K562 (cell line): Measurements from ENCODE around the gene ORC4. TPM values are rescaled to one million over a fixed set of nuclear protein-coding genes. Genes with fewer than 3 reads are reported as not detected.

Experiments
- ATAC-seq: fragments of 200-7000 bp; cut with Tn5 transposase; 3 replicates; pipeline ENCODE4 v1.9.1; 2020; ENCODE audit warnings: moderate library complexity
- BruUV-seq: library from RNA; stranded (reverse); fragments of 400-500 nt; replicated peaks from 2 replicates; lab custom pipeline; 2021; lab: Mats Ljungman, UMichigan
- CTCF ChIA-PET: fragments of 300-600 bp; formaldehyde crosslinking; extraction: SDS; loops from one replicate; lab custom pipeline; 2021; ENCODE audit warnings: low intra/inter-chr PET ratio; lab: Yijun Ruan, JAX
- POLR2A ChIA-PET: fragments of 300-600, 350-650 bp; sonication (Branson Sonifier 250); formaldehyde crosslinking; extraction: SDS; loops from one replicate; lab custom pipeline; 2021; ENCODE audit warnings: antibody characterized with exemption, inconsistent platforms; lab: Yijun Ruan, JAX
- DNase-seq, 4 experiments: peaks; one replicate each; pipeline versions ENCODE4 v3.0.0 to v3.0.0-alpha.2; 2011 to 2018; ENCODE audit warnings: low spot score in 3 of 4, mixed read lengths in 3 of 4; ENCODE audit errors: extremely low read depth in 1 of 4
- FAIRE-seq: peaks from 2 replicates; lab custom pipeline; 2011; peaks lifted over from hg19 to GRCh38; lab: Jason Lieb, UNC
- H2AFZ ChIP-seq: 2 replicates; pipeline ENCODE4 v1.6.0; 2011; ENCODE audit warnings: low read depth, low read length, control low read depth, inconsistent platforms
- H3K27ac ChIP-seq: fragments of 200-600 bp; 3 replicates; pipeline ENCODE4 v1.8.0; 2011; ENCODE audit warnings: low read depth, mild to moderate bottlenecking, control low read depth, inconsistent platforms, low read length, moderate library complexity, mixed read lengths; ENCODE audit errors: extremely low read depth
- H3K27me3 ChIP-seq, 2 experiments: fragments of 300-600 bp in 1 of 2; 2 replicates in 1 of 2; 3 replicates in 1 of 2; pipeline versions ENCODE4 v1.6.0 to v1.8.0; 2011; ENCODE audit warnings: inconsistent platforms in 2 of 2, low read length in 2 of 2, mild to moderate bottlenecking in 1 of 2, mixed read lengths in 1 of 2, moderate library complexity in 1 of 2; ENCODE audit not compliant: control insufficient read depth in 2 of 2, insufficient read depth in 2 of 2
- H3K36me3 ChIP-seq: fragments of 300-600 bp; 3 replicates; pipeline ENCODE4 v1.8.0; 2011; ENCODE audit warnings: mild to moderate bottlenecking, low read length, inconsistent platforms; ENCODE audit not compliant: control insufficient read depth, insufficient read depth
- H3K4me1 ChIP-seq, 2 experiments: fragments of 200-600 bp in 1 of 2; replicated peaks in 1 of 2; 2 replicates in 1 of 2; 3 replicates in 1 of 2; pipeline versions ENCODE4 v1.5.1 to v1.8.0; 2011; ENCODE audit warnings: inconsistent platforms in 2 of 2, low read length in 2 of 2, mild to moderate bottlenecking in 1 of 2, mixed read lengths in 1 of 2, moderate library complexity in 1 of 2; ENCODE audit not compliant: control insufficient read depth in 2 of 2, insufficient read depth in 2 of 2
- H3K4me2 ChIP-seq: 2 replicates; pipeline ENCODE4 v1.6.1; 2011; ENCODE audit warnings: low read length, control low read depth, inconsistent platforms, mixed read lengths; ENCODE audit not compliant: insufficient read depth
- H3K4me3 ChIP-seq: fragments of 200-600 bp; sonication (generic), shearing (Covaris generic); 2 replicates; pipeline ENCODE4 v1.5.1; 2016; ENCODE audit warnings: control low read depth, inconsistent platforms
- H3K79me2 ChIP-seq: fragments of 200-600 bp; 3 replicates; pipeline ENCODE4 v1.8.0; 2011; ENCODE audit warnings: low read length, inconsistent platforms; ENCODE audit not compliant: control insufficient read depth, insufficient read depth
- H3K9ac ChIP-seq, 2 experiments: 2 replicates each; pipeline versions ENCODE4 v1.6.0 to v1.6.1; 2011; ENCODE audit warnings: low read depth in 2 of 2, low read length in 2 of 2, control low read depth in 1 of 2, inconsistent platforms in 1 of 2, mild to moderate bottlenecking in 1 of 2, mixed read lengths in 1 of 2; ENCODE audit not compliant: insufficient read depth in 1 of 2
- H3K9me1 ChIP-seq: one replicate; pipeline ENCODE4 v1.6.0; 2011; ENCODE audit warnings: inconsistent platforms, mild to moderate bottlenecking, low read length, moderate library complexity; ENCODE audit not compliant: control insufficient read depth, insufficient read depth
- H3K9me3 ChIP-seq: replicated peaks from 2 replicates; pipeline ENCODE4 v1.5.1; 2011; ENCODE audit warnings: low read depth, low read length, inconsistent platforms; ENCODE audit not compliant: control insufficient read depth, insufficient read depth
- H4K20me1 ChIP-seq: replicated peaks from 2 replicates; pipeline ENCODE4 v1.6.1; 2011; ENCODE audit warnings: low read length, inconsistent platforms, mixed read lengths; ENCODE audit not compliant: control insufficient read depth, insufficient read depth
- E2F8 ChIP-seq: fragments of 450-650 bp; IDR thresholded peaks from 2 replicates; pipeline ENCODE4 v1.7.1; 2018; ENCODE audit warnings: mild to moderate bottlenecking, low read depth; ENCODE audit not compliant: partially characterized antibody
- ETV5 ChIP-seq: sonication (generic); formaldehyde crosslinking; IDR thresholded peaks from 2 replicates; pipeline ENCODE4 v1.4.0; 2020; ENCODE audit warnings: low read depth, mild to moderate bottlenecking, missing genetic modification reagents
- FOXJ3 ChIP-seq: sonication (generic); formaldehyde crosslinking; IDR thresholded peaks from 2 replicates; pipeline ENCODE4 v1.4.0; 2020; ENCODE audit warnings: mild to moderate bottlenecking, missing genetic modification reagents
- FOXP4 ChIP-seq: sonication (generic); formaldehyde crosslinking; IDR thresholded peaks from 2 replicates; pipeline ENCODE4 v1.8.0; 2022; ENCODE audit warnings: mild to moderate bottlenecking, missing genetic modification reagents, borderline replicate concordance
- HDAC3 ChIP-seq: fragments of 450-650 bp; IDR thresholded peaks from 2 replicates; pipeline ENCODE4 v1.6.1; 2018; ENCODE audit warnings: borderline replicate concordance, mild to moderate bottlenecking, moderate library complexity; ENCODE audit not compliant: partially characterized antibody
- MLX ChIP-seq, 2 experiments: fragments of 450-650 bp in 1 of 2; sonication (generic) in 1 of 2; formaldehyde crosslinking; conservative IDR thresholded peaks; 2 replicates each; pipeline versions ENCODE4 v1.4.0 to v1.8.1; 2020 to 2022; ENCODE audit warnings: mild to moderate bottlenecking in 1 of 2, missing genetic modification reagents in 1 of 2
- NCOA2 ChIP-seq, 2 experiments: fragments of 450-650 bp; IDR thresholded peaks; 2 replicates each; pipeline ENCODE4 v1.6.1; 2018; ENCODE audit warnings: mild to moderate bottlenecking in 2 of 2, moderate library complexity in 1 of 2; ENCODE audit not compliant: partially characterized antibody in 2 of 2
- NELFE ChIP-seq: IDR thresholded peaks from 2 replicates; pipeline ENCODE4 v1.6.1; 2011; ENCODE audit warnings: mild to moderate bottlenecking; ENCODE audit not compliant: insufficient read depth, insufficient read length
- PHF8 ChIP-seq: fragments of 200-600 bp; sonication (generic); IDR thresholded peaks from 2 replicates; pipeline ENCODE4 v1.6.1; 2012; ENCODE audit warnings: mixed run types, mild to moderate bottlenecking, inconsistent platforms, low read length, moderate library complexity, borderline replicate concordance
- RBFOX2 ChIP-seq: fragments of 200-400 bp; formaldehyde crosslinking; IDR thresholded peaks from 2 replicates; pipeline ENCODE4 v1.6.1; 2017; ENCODE audit warnings: low read depth, mild to moderate bottlenecking, low read length, moderate library complexity
- TOE1 ChIP-seq, 2 experiments: fragments of 450-650 bp in 1 of 2; sonication (generic) in 1 of 2; formaldehyde crosslinking in 1 of 2; IDR thresholded peaks; 2 replicates each; pipeline versions ENCODE4 v1.7.1 to v1.8.0; 2016 to 2022; ENCODE audit warnings: borderline replicate concordance in 2 of 2, mild to moderate bottlenecking in 2 of 2, antibody characterized with exemption in 1 of 2, inconsistent platforms in 1 of 2, low read depth in 1 of 2, missing genetic modification reagents in 1 of 2, moderate library complexity in 1 of 2
- ZNF146 ChIP-seq: IDR thresholded peaks from one replicate; pipeline ENCODE4 v1.6.1; 2018; ENCODE audit warnings: missing compliant biosample characterization; ENCODE audit not compliant: unreplicated experiment
- ZNF280B ChIP-seq: fragments of 250-450 bp; sonication (Bioruptor Pico); IDR thresholded peaks from 2 replicates; pipeline ENCODE4 v1.5.1; 2021; ENCODE audit warnings: mild to moderate bottlenecking
- ZNF57 ChIP-seq: fragments of 450-650 bp; formaldehyde crosslinking; IDR thresholded peaks from 2 replicates; pipeline ENCODE4 v1.4.0; 2020; ENCODE audit warnings: mild to moderate bottlenecking, moderate library complexity
- ZNF584 ChIP-seq: fragments of 200-800 bp; sonication (Bioruptor generic); IDR thresholded peaks from 2 replicates; pipeline ENCODE4 v1.6.1; 2016; ENCODE audit warnings: low read depth, mild to moderate bottlenecking, missing genetic modification characterization, missing compliant biosample characterization
- WGBS: fragments of 100-300 bp; shearing (Covaris generic); methylation state at CpG from one replicate; pipeline ENCODE4 v1.1.6; 2016; ENCODE audit warnings: low coverage, mixed read lengths; ENCODE audit not compliant: insufficient coverage; ENCODE audit errors: missing lambda C conversion rate; 5-methylcytosine and 5-hydroxymethylcytosine counted together
- in situ Hi-C: fragments of 300-500 bp; cut with MboI; formaldehyde crosslinking; loops from 4 replicates; pipeline ENCODE4 v1.15.0; 2018; ENCODE audit warnings: inconsistent platforms, mixed read lengths
- intact Hi-C: fragments of 100-400 bp; cut with micrococcal nuclease; formaldehyde crosslinking; loops from 2 replicates; pipeline ENCODE4 v1.14.2; 2022
- polyA plus RNA-seq, 8 experiments: library from polyadenylated mRNA; depleted of rRNA in 4 of 8; stranded (reverse) in 5 of 8; unstranded in 3 of 8; fragments of >200 nt; fragmentation: Nextera tagmentation in 2 of 8; fragmentation: Illumina TruSeq in 1 of 8; extraction: Ambion mirVana in 2 of 8; extraction: Trizol in 1 of 8; gene quantifications; 2 replicates each; pipeline versions ENCODE4 v1.2.1 to v1.2.3, GENCODE V29; 2011 to 2014; ENCODE audit warnings: inconsistent platforms in 1 of 8, missing spikeins in 1 of 8
- total RNA-seq, 7 experiments: library from RNA; depleted of rRNA in 6 of 7; stranded (reverse); fragments of >200 nt in 6 of 7; fragmentation: Illumina TruSeq in 2 of 7; extraction: Trizol in 2 of 7; gene quantifications; 2 replicates each; pipeline versions ENCODE4 v1.2.1 to v1.2.3, GENCODE V29; 2011 to 2021; ENCODE audit warnings: low replicate concordance in 1 of 7

The ORC4 gene
- total and polyA plus RNA-seq, 9 of the 15 experiments (the other 6 are each of a cell fraction or from before 2014, with no cell fraction given): 58.6 to 100 (median 70.5) TPM

GRCh38 chr2:147977679-147978078, 42.9 kb downstream of the ORC4 start:
- no peak for ATAC-seq
- WGBS: 89% methylated on average over 3 of the region's 3 CpGs
- in situ Hi-C loops: no loop called here
- H3K4me1 ChIP-seq: no peaks in the 10 kb centered on the region; a peak in 1 of 5 replicates
- H3K27me3 ChIP-seq: no peaks in the 10 kb centered on the region
- CTCF ChIA-PET: no interaction called here
- no peak overlapping the region for H2AFZ ChIP-seq
- H3K36me3 ChIP-seq: peaks cover 10% of the 10 kb centered on the region; the same call in 2 of the 3 replicates
- H4K20me1 ChIP-seq: no peaks in the 10 kb centered on the region
- no peak for FAIRE-seq
- no peak for DNase-seq
- H3K79me2 ChIP-seq: peaks cover 59% of the 10 kb centered on the region
- H3K4me2 ChIP-seq: no peak overlapping the region
- POLR2A ChIA-PET: no interaction called here
- H3K9ac ChIP-seq: no peak overlapping the region
- intact Hi-C loops: no loop called here
- no peak overlapping the region for H3K27ac ChIP-seq
- BruUV-seq: no TSS peak
- no peaks in the 10 kb centered on the region for H3K9me1 ChIP-seq
- H3K9me3 ChIP-seq: no peaks in the 10 kb centered on the region
- H3K4me3 ChIP-seq: no peak overlapping the region
- TF ChIP-seq TOE1 (IDR thresholded peaks at IDR 0.05; ENCODE audit: borderline replicate concordance): no peak
- TF ChIP-seq TOE1 (CRISPR knock-in tag; IDR thresholded peaks at IDR 0.05; ENCODE audit: borderline replicate concordance, low read depth): no peak
- no peak for TF ChIP-seq ETV5 (CRISPR knock-in tag)
- no peak for TF ChIP-seq E2F8
- no peak for TF ChIP-seq ZNF584
- TF ChIP-seq FOXP4 (CRISPR knock-in tag): no peak
- no peak for TF ChIP-seq MLX (CRISPR knock-in tag; conservative IDR thresholded peaks at IDR 0.05)
- no peak for TF ChIP-seq NCOA2 (IDR thresholded peaks at IDR 0.05; ENCODE audit: partially characterized antibody in 2 of 2)
- TF ChIP-seq ZNF57 (CRISPR knock-in tag): no peak
- TF ChIP-seq ZNF280B (CRISPR knock-in tag): no peak
- no peak for TF ChIP-seq RBFOX2
- no peak for TF ChIP-seq HDAC3
- TF ChIP-seq ZNF146 (CRISPR knock-in tag): no peak
- no peak for TF ChIP-seq PHF8
- TF ChIP-seq NELFE: no peak
- no peak for TF ChIP-seq FOXJ3 (CRISPR knock-in tag)
